GM18517 (cell line): ENCODE measurements around the gene NPR2.
A peak's percentile ranks its signal among the peaks of the same experiment; 100 is the strongest.

Experiments used
- ATAC-seq: cut with Tn5 transposase; IDR thresholded peaks from one replicate; pipeline ENCODE4 v1.9.1; 2021; ENCODE audit warnings: mild to moderate bottlenecking, moderate library complexity; ENCODE audit not compliant: unreplicated experiment

NPR2 gene

GRCh38 chr9:35829084-35829763 lies 37.8 kb downstream of the NPR2 start, which contains the start of gene TMEM8B:
Gene TMEM8B, plus strand, starts transcription at chr9:35829228. Its CDS starts 220 bp downstream, at chr9:35829448.
- no peak for ATAC-seq

GRCh38 chr9:35829764-35830096 lies 38.3 kb downstream of the NPR2 start:
- no peak for ATAC-seq

DNA sequence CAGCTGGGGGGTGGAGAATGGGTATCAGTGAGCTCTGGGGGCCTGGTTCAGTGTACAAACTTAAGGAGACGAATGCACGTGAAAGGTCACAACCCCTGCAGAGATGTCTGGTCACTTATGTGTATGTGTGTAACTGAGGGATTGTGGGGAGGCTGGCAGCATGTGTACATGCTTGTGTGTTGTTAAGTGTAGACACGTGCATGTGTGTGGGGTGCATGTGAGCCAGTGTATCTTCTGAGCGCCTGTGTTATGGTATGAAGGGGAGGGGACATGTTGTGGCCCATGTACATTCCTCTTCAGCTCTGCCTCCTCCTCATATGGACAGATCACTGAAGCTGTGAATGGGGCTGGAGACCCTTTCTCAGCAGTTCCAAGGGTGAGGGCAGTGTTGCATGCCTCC lies 39.6 kb downstream of the NPR2 start:
- ATAC-seq = no peak

DNA sequence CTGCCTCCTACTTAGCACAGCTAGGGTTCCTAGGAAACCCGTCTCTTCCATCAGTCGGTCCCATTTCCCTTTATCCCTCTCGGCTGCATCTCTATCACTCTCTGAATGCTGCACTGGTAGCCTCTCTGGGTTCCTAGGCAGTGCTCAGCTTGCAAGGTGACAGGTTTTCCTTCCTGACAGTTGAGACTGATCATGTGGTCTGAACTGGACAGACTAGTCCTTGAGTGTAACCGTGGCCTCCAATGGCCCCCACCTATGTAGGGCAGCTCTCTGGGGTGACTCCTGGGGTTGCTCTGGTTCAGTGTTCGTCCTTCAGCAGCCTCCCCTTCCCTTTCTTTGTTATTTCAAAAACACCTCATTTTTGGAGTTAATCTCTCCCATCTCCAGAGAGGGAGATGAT lies 41.4 kb downstream of the NPR2 start:
- ATAC-seq = no peak

DNA sequence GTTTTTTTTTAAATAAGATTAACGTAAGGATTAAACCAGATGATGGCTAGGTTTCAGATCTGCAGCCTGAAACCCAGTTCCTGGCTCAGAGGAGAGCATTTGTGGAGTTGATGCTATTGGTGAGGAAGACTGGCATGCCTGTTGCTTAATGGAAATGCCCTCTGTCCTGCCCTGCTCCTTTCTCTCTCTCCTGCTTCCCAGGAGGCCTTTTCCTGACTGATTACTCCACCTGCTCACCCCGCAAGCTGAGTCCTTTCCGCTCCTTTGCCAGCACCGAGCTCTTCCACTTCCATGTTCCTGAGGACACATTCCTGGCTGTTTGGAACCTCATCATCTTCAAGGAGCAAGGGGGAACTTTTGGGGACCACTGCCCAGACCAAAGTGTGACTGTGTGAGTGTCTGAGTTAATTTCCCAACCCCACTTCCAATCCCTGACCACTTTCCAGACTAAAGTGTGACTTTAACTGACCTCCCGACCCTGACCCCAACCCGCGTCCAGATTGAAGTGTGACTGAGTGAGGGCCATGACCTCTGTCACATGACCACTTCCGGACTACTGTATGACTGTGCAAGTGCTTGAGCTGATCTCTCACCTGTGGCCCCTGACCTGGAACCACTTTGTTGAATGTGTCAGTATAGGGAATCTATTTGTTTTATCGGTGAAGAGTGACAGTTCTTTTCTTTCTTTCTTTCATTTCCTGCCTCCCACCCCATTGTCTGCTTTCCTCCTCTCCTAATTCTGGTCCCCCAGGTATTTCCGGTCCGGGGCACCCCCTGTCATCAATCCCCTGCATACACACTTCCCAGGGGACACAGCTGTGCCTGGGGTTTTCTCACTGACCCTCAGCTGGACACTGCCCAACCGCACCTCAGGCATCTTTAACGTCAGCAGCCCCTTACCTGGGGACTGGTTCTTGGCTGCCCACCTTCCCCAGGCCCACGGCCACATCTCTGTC lies 43.1 kb downstream of the NPR2 start:
- ATAC-seq = no peak

DNA sequence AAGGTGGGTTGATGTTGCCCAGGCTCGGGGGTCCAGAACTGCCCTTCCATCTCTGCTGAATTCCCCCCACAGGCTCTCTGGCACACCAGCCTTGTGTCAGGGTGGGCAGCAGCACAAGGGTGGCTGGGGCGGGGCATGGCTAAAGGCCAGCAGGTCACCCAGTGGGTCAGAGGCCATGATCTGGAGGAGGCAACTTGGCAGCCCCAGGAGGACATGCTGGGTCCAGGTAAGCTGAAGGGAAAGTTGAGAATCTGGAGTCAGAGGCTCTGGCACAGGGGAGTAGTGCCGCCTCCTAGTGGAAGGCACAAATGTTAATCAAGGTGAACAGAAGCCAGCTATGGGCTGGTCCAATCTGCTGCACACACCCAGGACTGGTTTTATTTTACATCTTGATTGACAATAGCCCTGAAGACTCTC lies 43.8 kb downstream of the NPR2 start:
- ATAC-seq = no peak

GRCh38 chr9:35835766-35836165 lies 44.4 kb downstream of the NPR2 start:
- no peak for ATAC-seq

GRCh38 chr9:35836595-35836994 lies 45.2 kb downstream of the NPR2 start:
- ATAC-seq = no peak

- ATAC-seq = no peak
Observed at GRCh38 chr9:35839926-35840325, 48.5 kb downstream of the NPR2 start.

DNA sequence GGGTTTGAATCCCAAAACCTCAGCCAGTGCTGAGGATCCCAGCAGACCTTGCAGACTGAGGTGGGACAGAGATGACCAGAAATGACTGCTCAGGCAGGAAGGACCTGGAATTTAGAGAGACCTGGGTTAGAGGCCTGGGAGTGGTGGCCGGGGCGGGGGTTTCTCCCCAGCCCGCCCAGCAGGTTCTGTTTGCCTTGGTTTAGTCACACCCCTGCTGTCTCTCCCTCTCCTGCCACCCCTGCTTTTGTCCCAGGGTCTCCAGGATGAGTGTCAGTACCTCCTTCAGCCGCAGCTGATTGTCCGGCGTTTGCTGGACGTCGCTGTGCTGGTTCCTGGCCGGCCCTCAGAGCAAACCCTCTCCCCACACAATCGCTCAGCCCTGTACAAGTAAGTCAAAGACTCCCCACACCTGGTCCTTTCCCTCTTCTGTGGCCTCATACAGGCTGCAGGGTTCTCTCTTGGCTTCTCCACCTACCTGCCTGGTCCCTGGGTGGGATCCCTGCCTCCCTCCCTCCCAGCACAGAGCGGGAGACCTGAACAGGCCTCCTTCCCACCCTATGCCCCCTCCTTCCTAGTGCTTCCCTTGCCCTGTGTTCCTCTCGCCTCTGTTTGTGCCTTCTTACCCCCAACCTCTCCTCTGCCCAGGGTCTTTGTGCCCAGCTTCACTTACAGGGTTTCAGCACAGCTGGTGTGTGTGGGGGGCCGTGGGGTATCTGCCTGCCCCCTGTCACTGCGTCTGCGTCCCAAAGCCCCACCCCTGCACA lies 49.7 kb downstream of the NPR2 start:
- ATAC-seq = no peak

- ATAC-seq = no peak
Observed at GRCh38 chr9:35841645-35841900, 50.2 kb downstream of the NPR2 start.

DNA sequence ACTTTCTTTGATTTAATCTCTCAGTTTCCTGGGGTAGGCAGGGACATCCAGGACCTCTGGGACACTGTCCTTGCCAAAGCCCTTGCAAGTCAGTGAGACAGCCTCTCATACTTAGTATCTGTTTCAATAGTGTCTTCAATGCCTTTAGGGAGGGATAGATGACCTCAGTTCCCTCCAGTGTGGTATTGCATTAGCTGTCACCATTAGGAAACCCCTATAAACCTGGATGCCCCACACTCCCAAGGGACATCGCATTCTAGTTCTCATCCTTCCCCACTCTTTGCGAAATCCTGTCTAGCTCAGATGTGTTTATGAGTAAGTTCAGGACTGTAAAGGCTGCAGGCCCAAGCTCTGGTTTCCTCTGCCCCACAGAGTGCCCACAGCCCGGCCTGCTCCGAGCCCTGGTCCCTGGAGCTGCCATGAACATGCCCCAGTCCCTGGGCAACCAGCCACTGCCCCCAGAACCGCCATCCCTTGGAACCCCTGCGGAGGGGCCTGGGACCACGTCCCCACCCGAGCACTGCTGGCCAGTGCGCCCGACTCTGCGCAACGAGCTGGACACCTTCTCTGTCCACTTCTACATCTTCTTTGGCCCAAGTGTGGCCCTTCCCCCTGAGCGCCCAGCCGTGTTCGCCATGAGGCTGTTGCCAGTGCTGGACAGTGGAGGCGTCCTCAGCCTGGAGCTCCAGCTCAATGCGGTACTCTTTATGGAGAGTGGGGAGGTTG lies 50.8 kb downstream of the NPR2 start:
- ATAC-seq = no peak

DNA sequence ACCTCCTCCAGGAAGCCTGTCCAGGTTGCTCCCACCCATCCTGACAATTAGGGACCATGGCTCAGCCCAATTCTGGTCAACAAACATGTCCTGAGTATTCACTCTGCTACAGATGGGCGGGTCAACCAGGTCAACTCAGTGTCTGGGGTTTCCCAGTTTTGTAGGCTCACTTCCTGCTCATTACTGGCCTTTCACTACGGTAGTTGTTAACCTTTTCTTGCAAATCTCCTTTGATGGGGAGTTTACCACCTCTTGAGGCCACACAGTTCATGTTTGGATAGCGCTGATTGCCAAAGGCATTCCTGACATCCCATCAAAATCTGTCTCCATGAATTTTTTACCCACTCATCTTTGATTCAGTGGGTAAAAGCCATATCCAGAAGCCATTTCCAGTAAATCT lies 51.4 kb downstream of the NPR2 start:
- ATAC-seq = peak; percentile 68

DNA sequence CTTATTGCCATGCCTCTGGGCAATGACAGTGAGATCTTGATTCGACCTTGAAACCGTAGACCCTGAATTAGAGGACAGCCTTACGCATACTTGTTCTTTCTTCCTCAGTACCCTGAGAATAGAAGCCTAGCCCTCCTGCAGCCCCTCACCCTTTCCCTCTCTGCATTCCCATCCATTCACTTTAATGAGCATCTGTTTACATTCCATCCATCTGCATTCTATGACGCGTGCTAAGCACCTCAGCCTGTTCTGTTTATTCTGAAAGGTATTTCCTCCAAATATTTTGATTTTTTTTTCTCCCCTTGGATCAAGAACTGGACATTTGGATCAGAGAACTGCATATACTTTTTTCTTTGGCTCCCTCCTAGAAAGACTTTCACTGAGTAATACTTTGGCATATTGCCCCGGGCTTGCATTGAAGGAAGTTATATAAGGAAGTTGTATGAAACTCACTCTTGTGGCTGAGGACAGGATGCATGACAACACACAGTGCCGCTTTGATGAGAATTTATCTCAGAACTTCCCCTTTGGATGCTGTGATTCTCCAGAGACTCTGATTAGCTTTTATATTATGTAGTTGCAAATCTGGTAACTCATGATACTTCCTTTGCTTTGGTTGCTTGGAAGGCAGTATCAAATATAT lies 53.4 kb downstream of the NPR2 start:
- ATAC-seq = no peak

DNA sequence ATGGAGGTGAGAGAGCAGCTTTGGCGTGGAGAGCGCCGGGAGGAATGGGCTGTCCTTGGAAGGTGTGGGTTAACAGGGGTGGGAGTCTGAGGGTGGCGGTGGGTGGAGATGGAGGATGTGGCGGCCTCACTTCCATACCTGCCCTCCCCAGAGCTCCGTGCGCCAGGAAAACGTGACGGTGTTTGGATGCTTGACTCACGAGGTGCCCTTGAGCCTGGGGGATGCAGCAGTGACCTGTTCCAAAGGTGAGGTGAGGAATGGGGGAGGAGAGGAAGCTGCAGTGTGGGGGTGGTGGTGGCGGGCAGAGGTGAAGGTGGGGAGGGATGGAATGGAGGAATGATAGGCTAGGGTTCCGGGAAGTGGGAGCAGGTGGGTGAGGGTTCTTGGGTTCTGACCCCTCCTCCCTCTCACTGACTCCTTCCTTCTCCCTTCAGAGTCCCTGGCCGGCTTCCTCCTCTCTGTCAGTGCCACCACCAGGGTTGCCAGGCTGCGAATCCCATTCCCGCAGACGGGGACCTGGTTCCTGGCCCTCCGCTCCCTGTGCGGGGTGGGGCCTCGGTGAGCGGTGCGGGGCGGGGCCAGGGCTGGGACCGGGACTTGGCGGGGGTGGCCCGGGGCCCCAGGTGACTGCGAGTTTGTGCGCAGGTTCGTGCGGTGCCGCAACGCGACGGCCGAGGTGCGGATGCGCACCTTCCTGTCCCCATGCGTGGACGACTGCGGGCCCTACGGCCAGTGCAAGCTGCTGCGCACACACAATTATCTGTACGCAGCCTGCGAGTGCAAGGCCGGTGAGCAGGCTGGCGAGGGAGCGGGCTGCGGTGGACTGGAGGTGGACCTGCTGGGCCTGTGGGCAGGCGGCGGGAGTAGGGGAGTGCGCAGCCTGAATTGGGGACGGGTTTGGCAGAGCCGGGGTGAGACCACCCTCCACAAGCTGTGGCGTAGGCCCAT lies 54.7 kb downstream of the NPR2 start:
- ATAC-seq = no peak

- ATAC-seq = peak; percentile 95
Observed at GRCh38 chr9:35847792-35848572, 56.6 kb downstream of the NPR2 start.

- no peak for ATAC-seq
Observed at GRCh38 chr9:35852267-35852815, 61.0 kb downstream of the NPR2 start.
